ENCODE measurements around the gene N4BP3.

N4BP3 gene

GRCh38 chr5:178113841-178114324, 551 bp downstream of the N4BP3 start:
- Mint-ChIP-seq H3K4me3 (peak overlapping the region; percentile 98), H3K9me3 (no peaks in the 10 kb centered on the region), H3K36me3 (peaks cover 30% of the 10 kb centered on the region), H3K4me1 (peaks cover 39% of the 10 kb centered on the region), H3K27ac (peak overlapping the region; percentile 89)
- no peak for ATAC-seq
- DNase-seq (ENCODE audit: low spot score in 2 of 2): peak in 1 of 2 donors; percentile 55

GRCh38 chr5:178114325-178115135, 1.2 kb downstream of the N4BP3 start:
- DNase-seq (ENCODE audit: low spot score in 2 of 2) (peak in 1 of 2 donors; percentile 65), ATAC-seq (peak; percentile 49)
- H3K27ac Mint-ChIP-seq: peak overlapping the region; percentile 89
- no peaks in the 10 kb centered on the region for H3K9me3 Mint-ChIP-seq
- peak overlapping the region; percentile 98 for H3K4me3 Mint-ChIP-seq
- H3K4me1 Mint-ChIP-seq: peaks cover 39% of the 10 kb centered on the region
- H3K36me3 Mint-ChIP-seq: peaks cover 36% of the 10 kb centered on the region

GRCh38 chr5:178115136-178115813, 1.9 kb downstream of the N4BP3 start:
- peak; percentile 55 for ATAC-seq
- peak in 1 of 2 donors; percentile 65 for DNase-seq (ENCODE audit: low spot score in 2 of 2)
- peaks cover 40% of the 10 kb centered on the region for H3K36me3 Mint-ChIP-seq
- H3K4me1 Mint-ChIP-seq: peaks cover 39% of the 10 kb centered on the region
- peak overlapping the region; percentile 88 for H3K27ac Mint-ChIP-seq
- peak overlapping the region; percentile 98 for H3K4me3 Mint-ChIP-seq
- H3K9me3 Mint-ChIP-seq: no peaks in the 10 kb centered on the region

- Mint-ChIP-seq H3K9me3 (no peaks in the 10 kb centered on the region), H3K4me3 (peak overlapping the region; percentile 98), H3K27ac (peak overlapping the region; percentile 88), H3K4me1 (peaks cover 44% of the 10 kb centered on the region), H3K36me3 (peaks cover 45% of the 10 kb centered on the region)
- DNase-seq (ENCODE audit: low spot score in 2 of 2) (peak in 1 of 2 donors; percentile 55), ATAC-seq (no peak)
Observed at GRCh38 chr5:178115814-178116142, 2.4 kb downstream of the N4BP3 start.

GRCh38 chr5:178116143-178116885, 3.0 kb downstream of the N4BP3 start:
- DNase-seq (ENCODE audit: low spot score in 2 of 2) (peak; percentile 59 to 78), ATAC-seq (peak; percentile 83)
- peaks cover 50% of the 10 kb centered on the region for H3K36me3 Mint-ChIP-seq
- no peaks in the 10 kb centered on the region for H3K9me3 Mint-ChIP-seq
- H3K4me3 Mint-ChIP-seq: peak overlapping the region; percentile 98
- peaks cover 47% of the 10 kb centered on the region for H3K4me1 Mint-ChIP-seq
- H3K27ac Mint-ChIP-seq: peak overlapping the region; percentile 88

- Mint-ChIP-seq H3K27ac (no peak overlapping the region), H3K9me3 (no peaks in the 10 kb centered on the region), H3K36me3 (peaks cover 65% of the 10 kb centered on the region), H3K4me3 (no peak overlapping the region), H3K4me1 (peaks cover 41% of the 10 kb centered on the region)
- no peak for ATAC-seq
- DNase-seq (ENCODE audit: low spot score in 2 of 2): no peak
Observed at GRCh38 chr5:178117923-178118701, 4.8 kb downstream of the N4BP3 start.

- Mint-ChIP-seq H3K4me1 (peaks cover 38% of the 10 kb centered on the region), H3K4me3 (no peak overlapping the region), H3K27ac (no peak overlapping the region), H3K9me3 (no peaks in the 10 kb centered on the region), H3K36me3 (peaks cover 74% of the 10 kb centered on the region)
- DNase-seq (ENCODE audit: low spot score in 2 of 2) (no peak), ATAC-seq (no peak)
Observed at GRCh38 chr5:178119915-178120606, 6.7 kb downstream of the N4BP3 start.

- Mint-ChIP-seq H3K27ac (no peak overlapping the region), H3K36me3 (peaks cover 72% of the 10 kb centered on the region)
Observed at GRCh38 chr5:178120607-178121357, 7.5 kb downstream of the N4BP3 start.

GRCh38 chr5:178121391-178122276, 8.3 kb downstream of the N4BP3 start:
- DNase-seq (ENCODE audit: low spot score in 2 of 2) (no peak), ATAC-seq (no peak)
- H3K27ac Mint-ChIP-seq: no peak overlapping the region
- H3K36me3 Mint-ChIP-seq: peaks cover 64% of the 10 kb centered on the region
- H3K4me1 Mint-ChIP-seq: peaks cover 23% of the 10 kb centered on the region
- H3K9me3 Mint-ChIP-seq: no peaks in the 10 kb centered on the region
- no peak overlapping the region for H3K4me3 Mint-ChIP-seq

More at GRCh38 chr5:178120607-178121357, 7.5 kb downstream of the N4BP3 start:
- ATAC-seq (peak; percentile 67), DNase-seq (ENCODE audit: low spot score in 2 of 2) (peak in 1 of 2 donors; percentile 71)
- Mint-ChIP-seq H3K4me1 (peaks cover 31% of the 10 kb centered on the region), H3K4me3 (no peak overlapping the region), H3K9me3 (no peaks in the 10 kb centered on the region)

GRCh38 chr5:178122346-178122745, 9.0 kb downstream of the N4BP3 start:
- no peak for ATAC-seq
- H3K27ac Mint-ChIP-seq: no peak overlapping the region

GRCh38 chr5:178123094-178123965, 10.0 kb downstream of the N4BP3 start:
- Mint-ChIP-seq H3K27ac (peak overlapping the region; percentile 34), H3K4me3 (no peak overlapping the region), H3K4me1 (peaks cover 16% of the 10 kb centered on the region), H3K36me3 (peaks cover 70% of the 10 kb centered on the region), H3K9me3 (no peaks in the 10 kb centered on the region)
- DNase-seq (ENCODE audit: low spot score in 2 of 2) (no peak), ATAC-seq (peak; percentile 29)

More at GRCh38 chr5:178122346-178122745, 9.0 kb downstream of the N4BP3 start:
- Mint-ChIP-seq H3K9me3 (no peaks in the 10 kb centered on the region), H3K36me3 (peaks cover 60% of the 10 kb centered on the region), H3K4me3 (no peak overlapping the region), H3K4me1 (peaks cover 16% of the 10 kb centered on the region)
- no peak for DNase-seq (ENCODE audit: low spot score in 2 of 2)
